GM18858 (cell line): Measurements from ENCODE around the gene ARL15.
"Not testable (repeated sequence)": the region's sequence is repeated elsewhere in the genome, so short reads cannot be mapped to it uniquely, and the experiment has no call there.

Experiments used
- ATAC-seq: cut with Tn5 transposase; IDR thresholded peaks from one replicate; pipeline ENCODE4 v1.9.1; 2021; ENCODE audit not compliant: unreplicated experiment

ARL15 gene

DNA sequence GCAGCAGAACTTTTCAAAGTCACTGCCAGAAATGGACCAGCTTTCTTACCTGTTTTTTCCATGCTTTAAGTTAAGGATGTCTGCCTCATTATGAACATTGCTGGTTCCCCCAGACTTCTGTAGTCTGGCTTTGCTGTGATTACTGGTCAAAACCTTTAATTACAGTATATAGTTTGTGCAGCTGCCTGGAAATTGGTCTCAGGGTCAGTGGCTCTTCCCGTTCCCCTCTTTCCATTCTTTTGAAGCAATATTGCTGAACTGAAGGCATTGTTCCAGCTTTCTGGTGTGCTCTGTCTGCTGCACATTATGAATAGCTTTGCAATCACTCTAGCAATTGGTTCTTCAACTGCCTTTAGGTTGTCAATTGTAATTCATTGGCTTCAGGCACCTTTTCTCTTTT is 206.5 kb downstream of the ARL15 start:
- no peak for ATAC-seq

DNA sequence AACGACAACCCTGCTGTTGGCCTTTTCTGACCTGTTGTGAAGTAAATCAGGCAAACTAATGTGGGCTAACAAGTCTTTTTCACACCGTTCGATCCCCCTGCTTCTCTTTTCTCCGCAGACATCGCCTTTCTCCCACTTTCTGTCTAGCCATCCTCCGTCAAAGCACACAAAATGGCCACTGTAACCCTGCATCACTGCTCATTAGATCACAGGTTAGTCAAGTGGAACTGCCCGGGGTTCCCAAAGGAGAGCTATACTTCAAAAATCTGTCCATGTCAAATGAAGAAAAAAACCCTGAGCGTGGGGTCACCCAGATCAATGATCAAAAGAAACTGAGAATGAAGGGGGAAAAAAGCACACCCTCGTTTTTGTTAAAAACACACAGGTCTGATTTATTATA is 212.1 kb downstream of the ARL15 start:
- no peak for ATAC-seq

DNA sequence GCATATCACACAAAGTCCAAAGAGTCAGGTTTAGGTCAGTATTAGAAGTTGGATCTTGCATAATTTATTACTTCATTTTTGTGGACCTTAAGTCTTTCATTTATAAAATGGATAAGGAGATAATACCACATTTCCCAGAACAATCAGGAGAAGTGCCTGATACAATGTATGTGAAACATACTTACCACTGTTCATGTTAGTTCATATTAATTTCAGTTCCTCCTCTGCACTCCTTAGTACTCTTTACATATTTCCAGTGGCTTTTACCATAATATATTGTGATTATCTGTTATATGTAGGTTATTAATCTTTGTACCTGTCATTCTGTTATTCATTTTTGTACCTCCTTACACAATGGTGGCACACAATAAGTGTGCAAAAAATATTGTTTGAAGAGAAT is 214.4 kb downstream of the ARL15 start:
- ATAC-seq: no peak

DNA sequence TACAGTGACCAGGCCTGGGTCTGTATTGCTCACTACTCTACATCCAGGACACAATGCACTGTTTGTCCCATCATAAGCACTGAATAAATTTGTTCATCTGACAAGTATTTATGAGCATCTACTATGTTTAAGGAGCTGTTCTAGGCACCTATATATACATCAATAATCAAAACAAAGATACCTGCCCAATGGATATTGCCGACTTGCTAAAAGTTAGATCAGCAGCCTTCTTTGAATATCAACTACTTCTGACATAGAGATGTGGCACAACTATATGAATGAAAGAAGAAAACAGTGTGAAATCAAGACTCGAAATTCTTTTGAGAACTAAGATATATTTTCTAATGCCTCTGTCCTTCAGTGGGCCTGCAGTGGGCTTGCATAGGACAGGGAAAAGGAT is 215.7 kb downstream of the ARL15 start:
- no peak for ATAC-seq

DNA sequence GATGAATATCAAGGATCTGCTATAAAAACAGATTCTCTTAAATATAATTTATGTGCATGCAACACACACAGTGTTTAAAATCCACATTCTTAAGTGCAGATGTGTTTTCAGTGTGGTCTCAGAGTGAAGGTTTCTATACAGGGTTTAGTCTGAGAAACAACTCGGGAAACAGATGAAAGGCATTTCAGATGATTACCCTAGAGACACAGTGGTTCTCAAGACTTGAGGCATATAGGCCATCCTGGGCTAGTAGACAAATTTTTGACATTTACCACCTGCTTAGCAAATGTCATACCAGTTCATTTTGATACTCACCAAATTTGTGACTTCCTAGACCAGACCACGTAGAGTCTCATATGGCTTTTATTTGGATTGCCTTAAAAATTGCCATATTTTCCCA is 216.5 kb downstream of the ARL15 start:
- ATAC-seq: no peak

DNA sequence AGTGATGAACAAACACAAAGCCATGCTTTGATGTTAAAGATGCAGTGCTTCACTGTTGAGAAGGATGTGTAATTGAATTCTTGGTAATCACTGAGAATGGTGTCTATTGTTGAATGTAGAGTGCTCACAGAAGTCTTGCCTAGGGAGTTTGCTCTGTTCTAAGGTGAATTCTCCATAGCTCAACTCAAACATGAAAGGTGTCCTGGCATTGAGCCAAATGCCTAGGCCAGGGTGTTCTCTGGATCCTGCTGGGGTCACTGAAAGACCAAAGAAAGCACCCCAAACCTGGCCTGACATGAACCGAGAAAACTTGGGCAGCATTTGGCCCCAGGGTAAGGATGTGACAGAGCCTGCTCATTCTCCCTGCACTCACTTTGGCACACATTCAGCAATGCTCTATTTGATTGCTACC is 217.3 kb downstream of the ARL15 start:
- ATAC-seq: no peak

DNA sequence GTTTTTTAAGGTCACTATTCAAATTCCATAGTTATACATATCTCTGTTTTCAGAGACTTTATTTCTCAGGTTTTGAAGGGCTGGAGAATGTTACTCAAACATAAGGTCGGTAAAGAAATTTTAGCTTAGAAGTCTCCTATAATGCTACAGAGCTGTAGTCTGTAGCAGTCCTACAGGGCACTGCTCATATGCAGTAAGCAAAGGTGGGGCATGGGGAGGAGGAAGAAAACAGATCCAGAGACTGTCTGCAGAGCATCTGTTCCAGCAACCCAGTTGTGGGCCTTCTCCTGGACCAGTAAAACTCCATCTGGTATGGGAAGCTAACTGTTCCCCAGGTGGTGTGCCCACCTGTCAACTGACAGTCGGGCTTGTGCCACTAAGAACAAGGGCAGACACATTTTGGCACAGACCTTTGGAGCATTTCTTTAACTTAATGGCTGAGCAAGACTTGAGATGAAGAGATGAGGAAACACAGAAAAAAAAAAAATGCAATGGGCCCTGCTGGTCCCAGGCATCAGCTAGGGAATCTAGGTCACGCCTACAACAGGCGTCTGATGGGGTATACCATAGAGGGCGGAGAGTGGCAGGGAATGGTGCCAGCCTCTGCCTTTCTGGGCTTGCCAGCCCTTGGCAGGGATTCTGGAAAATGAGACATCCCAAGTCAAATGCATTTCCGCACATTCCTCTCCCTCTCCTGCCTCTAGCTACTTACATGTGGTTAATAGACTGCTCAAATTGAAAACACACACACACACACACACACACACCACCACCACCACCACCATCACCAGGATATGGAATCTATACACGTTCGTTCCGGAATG is 218.9 kb downstream of the ARL15 start:
- no peak for ATAC-seq

DNA sequence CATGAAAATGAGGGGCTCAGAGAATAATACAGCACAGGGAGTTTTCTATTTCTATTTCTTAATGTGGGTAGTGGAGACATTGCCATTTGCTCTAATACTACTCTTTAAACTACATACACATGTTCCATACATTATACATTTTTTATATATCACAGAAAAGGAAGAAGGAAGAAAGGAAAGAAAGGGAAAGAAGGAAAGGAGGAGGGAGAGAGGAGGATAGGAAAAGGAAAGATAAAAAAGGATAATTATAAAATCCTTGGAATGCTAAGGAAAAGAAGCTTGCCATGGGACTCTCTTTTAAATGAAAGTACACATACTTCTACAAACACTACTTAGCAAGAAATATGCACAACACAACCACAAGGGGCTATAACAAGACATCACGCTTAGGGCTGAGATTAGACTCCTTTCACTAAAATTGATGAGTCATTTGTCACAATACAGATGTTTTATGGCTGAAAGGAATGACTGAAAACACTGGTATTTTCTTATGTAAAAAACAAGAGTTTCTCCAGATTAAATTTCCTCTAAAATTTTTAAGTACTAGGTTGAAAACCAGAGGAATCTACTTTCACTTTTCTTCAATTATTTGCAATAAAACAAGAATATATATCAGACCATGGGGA is 219.8 kb downstream of the ARL15 start:
- ATAC-seq: no peak

DNA sequence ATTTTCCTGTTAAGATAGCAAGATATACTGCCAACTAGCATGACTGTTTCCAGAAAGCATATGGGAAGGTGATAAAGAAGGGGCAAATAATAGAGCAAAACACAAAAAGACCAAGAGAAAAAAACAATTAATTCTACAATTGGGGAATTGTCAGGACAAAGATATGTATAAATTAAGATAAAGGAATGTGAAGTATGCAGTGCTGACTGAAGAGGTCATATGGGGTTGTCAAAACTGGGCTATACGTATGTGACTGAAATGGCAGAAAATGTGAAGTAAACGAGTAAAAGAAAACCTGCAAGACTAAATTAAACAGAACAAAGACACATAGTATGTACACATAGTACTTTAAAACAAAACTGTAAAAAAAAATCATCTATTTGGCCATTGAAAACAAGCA is 222.3 kb downstream of the ARL15 start:
- no peak for ATAC-seq

DNA sequence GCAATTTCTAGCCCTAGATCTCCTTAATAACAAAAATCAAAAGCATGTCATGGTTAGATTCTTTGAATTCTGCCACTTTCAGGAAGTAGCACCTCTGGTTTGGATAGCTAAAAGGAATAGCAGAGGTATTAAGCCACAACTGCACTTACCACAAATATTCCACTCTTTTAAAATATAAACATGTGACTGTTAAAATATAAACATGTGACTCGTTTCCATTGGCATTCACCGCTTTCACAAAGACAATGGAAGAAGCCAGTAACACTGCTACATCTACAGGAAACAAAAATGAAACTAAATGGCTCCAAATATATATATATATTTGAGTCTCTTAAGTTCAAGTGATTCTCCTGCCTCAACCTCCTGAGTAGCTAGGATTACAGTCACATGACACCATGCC is 222.9 kb downstream of the ARL15 start:
- ATAC-seq: no peak

DNA sequence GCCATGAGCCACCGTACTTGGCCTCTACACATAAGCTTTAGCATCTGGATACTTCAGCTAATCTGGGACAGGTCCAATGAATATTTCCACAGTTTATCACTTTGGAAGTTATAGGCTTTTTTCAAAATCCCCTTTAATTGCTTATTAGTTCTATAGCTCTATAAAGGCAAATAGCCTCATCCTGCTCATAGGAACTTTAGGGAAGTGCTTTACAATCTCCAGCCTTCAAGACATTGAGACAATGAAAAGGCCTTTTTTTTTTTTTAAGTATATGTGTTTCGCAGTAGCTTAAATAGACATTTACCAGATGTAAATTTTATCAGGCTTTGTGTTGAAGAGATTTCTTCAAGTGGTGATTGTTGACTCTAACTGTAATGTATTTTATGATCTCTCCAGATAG is 224.2 kb downstream of the ARL15 start:
- no peak for ATAC-seq

DNA sequence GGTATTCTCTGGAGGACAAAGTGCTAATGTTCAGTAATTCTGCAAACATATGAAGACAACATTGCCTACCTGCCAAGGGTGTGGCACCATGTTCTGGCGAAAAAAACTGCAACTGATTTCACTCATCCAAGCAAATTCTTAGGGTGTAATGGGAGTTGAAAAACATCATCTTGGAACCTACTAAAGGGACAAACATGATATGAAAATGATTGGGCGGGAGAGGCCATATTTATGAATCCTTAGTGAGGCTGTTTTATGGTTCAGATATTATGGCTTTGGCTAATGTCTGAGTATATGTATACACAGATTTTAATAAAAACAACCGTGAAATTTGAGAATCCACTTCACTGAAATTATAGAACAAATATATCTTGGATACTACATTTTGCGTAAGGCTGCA is 225.7 kb downstream of the ARL15 start:
- no peak for ATAC-seq

DNA sequence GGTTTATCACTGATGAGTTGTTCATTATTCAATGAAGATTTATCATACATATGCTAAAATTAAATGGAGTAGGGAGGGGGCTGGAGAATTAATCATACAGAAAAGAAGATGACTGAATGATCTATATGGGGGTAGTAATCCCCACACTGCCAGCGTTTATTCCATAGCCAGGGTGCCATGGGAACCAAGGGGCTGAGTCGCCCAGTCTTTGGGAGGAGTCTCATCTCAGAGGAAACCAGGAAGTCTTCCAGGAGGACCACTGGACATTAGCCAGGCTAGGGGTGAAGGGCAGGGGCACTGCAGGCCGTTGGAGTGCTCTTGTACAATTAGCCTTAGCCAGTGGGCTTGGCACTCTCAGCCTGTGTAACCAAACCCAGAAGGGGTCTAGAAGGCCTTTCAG is 226.5 kb downstream of the ARL15 start:
- ATAC-seq: no peak

DNA sequence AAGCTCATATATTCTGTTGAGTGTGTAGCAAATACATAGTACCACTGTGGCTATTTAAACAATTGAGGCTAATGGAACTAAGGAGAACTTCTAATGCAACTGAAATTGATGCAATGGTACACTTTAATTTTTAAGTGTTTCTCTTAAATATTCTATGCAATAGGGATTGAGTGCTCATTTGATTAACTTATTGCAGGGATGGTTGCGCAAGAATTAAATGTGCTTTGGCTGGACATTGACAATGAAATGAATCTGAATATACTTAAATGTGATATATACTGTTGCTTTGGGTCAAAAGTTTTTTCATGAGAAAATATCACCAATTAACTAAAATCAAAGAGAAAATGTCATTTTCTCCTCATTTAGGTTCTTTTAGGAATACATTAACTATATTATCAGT is 227.1 kb downstream of the ARL15 start:
- ATAC-seq: no peak

DNA sequence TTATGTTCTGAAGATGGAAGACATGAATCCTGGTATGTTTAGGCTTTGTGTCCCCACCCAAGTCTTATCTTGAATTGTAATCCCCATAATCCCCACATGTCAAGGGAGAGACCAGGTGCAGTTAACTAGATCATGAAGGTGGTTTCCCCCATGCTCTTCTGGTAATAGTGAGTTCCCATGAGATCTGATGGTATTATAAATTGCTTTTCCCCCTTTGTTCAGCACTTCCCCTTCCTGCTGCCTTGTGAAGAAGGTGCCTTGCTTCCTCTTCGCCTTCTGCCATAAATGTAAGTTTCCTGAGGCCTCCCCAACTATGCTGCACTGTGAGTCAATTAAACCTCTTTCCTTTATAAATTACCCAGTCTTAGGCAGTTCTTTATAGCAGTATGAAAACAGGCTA is 229.0 kb downstream of the ARL15 start:
- ATAC-seq: no peak

DNA sequence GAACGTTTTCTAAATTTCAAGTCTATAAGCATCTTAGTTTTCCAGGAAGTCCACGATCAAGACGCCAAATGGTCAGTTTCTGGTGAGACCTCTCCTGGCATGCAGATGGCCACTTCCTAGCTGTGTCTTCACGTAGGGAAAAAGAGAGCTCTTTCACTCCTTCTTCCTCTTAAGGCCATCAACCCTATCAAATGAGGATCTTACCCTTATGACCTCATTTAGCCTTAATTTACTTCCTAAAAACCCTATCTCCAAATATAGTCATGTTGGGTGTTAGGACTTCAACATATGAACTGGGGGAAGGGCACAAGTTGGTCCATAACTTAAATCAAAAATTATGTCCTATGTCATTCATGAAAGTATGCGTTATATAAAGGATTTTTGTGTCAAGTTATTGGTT is 229.5 kb downstream of the ARL15 start:
- ATAC-seq: no peak

DNA sequence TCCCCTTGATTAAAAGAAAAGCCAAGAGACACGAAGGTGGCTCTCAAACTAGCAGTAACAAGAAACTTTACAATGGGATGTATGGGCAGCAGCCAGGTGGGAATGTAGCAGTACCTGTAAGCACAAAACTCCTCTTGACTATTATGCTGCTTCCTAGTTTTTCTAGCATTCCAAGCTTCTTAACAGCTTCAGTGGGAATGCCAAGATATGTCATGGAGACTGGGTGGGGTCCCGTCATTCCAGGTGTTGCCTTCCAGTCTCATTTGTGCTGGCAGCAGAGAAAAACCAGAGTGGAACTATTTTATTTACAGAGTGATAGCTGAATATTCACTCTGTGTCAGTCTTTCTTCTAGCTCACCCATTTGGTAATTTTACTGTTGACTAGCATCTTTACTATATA is 236.6 kb downstream of the ARL15 start:
- no peak for ATAC-seq

DNA sequence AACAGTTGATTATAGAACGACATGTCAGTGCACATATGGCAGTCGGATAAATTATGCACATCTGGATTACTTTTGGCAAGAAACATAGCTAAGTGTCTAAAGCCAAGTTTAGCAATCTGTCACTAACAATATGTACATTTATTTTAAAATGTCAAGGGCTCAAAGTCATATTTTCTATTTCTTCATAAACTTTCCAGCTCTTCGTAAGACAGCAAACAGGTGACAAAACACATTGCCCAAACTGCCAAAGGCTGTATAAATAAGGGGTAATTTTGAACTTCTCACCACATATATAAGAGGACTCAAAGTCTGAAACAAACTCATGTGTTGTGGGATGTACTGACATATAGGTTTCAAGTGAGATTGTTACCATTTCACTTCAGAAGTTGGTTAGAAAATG is 237.2 kb downstream of the ARL15 start:
- no peak for ATAC-seq

DNA sequence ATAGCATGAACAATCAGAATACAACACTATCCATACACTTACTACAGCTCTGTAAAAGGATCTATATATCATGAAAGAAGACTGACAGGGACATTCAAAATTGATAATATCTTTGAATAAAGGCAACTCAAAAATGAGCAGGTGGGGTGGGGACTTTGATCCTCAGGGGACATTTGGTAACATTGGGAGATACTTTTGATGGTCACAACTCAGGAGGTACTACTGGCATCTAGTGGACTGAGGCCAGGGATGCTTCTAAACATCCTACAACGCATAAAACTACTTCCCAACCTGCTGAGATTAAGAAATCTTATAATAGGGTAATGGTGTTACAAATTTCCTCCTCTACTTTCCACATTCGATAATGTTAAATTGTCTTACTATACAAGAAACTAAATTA is 243.9 kb downstream of the ARL15 start:
- ATAC-seq: no peak

DNA sequence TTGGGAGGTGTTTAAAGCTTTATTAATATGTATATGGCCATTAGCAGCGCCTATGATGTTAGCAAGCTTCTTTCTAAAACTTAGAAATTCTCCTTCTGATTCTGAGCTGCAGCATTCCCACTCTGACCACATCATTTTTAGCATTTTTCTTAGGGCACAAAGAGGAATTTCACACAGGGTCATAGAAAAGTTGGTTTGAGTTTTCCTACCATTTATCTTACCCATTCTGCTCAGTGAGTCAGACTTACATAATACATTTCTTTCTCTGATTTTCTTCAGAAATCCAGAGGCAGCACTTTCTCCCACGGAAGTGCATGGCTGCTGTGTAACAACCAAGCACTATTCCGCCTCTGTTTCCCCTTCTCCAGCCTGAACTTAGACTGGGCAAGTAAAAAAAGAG is 246.6 kb downstream of the ARL15 start:
- ATAC-seq: no peak

DNA sequence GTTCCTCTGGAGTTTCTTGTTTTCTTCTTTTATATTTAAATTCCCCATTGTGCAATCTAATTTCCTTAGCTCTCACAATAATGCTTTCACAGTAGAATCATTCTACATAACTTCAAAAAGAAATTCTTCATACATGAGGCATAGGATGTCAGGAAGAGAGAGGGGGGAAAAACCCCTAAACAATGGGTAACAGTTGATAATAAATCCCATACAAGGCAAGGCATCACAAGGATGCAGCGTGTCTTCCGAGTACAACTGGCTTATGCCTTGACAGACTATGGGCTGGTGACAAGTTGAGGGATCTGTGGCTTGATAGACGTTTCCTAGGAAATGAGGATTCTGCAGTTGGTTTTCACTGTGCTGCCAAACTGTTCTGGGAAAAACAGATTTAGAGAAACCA is 247.4 kb downstream of the ARL15 start:
- ATAC-seq: no peak

DNA sequence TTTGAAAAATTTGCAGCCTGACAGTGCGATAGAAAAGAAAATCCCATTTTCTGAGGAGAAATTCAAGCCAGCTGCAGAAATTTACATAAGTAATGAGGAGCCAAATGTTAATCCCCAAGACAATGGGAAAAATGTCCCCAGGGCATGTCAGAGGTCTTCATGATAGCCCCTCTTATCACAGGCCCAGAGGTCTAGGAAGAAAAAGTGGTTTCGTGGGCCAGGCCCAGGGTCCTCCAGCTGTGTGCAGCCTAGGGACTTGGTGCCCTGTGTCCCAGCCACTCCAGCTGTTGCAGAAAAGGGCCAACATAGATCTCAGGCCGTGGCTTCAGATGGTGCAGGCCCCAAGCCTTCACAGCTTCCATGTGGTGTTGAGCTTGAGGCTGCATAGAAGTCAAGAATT is 249.5 kb downstream of the ARL15 start:
- not testable (repeated sequence) for ATAC-seq

DNA sequence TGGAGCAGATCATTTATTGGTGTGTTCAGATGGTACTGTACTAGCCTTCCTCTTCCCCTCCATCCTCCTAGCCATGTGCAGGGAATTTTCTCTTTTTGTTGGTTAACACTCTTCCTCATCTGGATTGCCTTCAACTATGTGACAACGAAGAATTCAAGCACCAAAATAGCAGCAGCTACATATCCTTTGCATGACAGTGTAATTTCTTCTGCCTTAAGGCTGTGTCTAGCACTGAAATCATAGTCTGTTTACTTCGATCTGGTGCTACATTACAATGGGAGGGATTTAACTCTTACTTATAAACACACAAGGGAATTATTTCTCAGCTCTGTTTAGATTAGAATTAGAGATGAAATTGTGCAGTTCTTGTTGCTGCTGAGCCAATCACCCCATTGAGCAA is 260.4 kb downstream of the ARL15 start:
- no peak for ATAC-seq
